ENCODE measurements around the gene ANXA3.

ANXA3 gene

DNA sequence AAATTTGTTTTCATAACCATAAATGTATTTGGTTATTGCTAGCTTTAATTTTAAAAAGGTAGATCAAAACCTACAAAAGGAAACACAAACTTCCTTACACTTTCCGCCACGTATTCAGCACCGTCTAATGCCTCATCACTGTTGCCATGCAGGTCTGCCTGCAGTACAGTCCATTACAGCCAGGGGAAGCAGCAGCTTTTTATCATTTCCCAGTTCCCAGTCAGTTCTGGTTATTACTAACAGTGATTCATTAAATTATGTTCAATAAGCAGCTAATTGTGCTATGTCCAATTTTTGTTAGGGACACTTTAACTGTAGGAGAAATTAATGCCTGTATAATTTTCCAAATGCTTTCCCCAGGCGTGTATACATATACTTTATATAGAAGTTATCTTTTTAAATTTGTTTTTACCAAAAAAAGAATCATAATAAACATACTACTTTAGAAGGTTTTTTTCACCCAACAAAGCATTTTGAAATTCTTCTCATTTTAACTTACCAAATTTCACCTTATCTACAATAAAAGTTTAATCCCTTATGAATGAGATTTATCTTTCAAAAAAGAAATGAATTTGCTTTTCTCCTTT is 93.3 kb downstream of the ANXA3 start:
- peak; percentile 3 for DNase-seq (ENCODE audit: low read depth)

- DNase-seq (ENCODE audit: low read depth), result no peak
Observed at GRCh38 chr4:78645853-78646757, 94.5 kb downstream of the ANXA3 start.

DNA sequence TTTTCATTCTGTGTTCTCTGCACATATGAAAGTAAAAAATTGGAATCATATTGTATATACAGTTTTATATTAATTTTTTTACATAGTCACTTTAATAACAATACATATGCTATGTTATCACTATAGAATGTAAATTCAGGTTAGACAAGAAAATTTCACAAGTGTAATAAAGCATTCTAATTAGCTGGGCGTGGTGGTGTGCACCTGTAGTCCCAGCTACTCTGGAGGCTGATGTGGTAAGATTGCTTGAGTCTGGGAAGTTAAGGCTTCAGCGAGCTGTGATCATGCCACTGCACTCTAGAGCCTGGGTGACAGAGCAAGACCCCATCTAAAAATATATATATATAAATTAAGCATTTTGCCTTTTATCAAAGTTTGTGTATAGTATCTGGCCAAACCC is 95.7 kb downstream of the ANXA3 start:
- no peak for DNase-seq (ENCODE audit: low read depth)

GRCh38 chr4:78648640-78649363 is 97.2 kb downstream of the ANXA3 start:
- DNase-seq (ENCODE audit: low read depth), result no peak

- no peak for DNase-seq (ENCODE audit: low read depth)
Observed at GRCh38 chr4:78650106-78651024, 98.8 kb downstream of the ANXA3 start.

DNA sequence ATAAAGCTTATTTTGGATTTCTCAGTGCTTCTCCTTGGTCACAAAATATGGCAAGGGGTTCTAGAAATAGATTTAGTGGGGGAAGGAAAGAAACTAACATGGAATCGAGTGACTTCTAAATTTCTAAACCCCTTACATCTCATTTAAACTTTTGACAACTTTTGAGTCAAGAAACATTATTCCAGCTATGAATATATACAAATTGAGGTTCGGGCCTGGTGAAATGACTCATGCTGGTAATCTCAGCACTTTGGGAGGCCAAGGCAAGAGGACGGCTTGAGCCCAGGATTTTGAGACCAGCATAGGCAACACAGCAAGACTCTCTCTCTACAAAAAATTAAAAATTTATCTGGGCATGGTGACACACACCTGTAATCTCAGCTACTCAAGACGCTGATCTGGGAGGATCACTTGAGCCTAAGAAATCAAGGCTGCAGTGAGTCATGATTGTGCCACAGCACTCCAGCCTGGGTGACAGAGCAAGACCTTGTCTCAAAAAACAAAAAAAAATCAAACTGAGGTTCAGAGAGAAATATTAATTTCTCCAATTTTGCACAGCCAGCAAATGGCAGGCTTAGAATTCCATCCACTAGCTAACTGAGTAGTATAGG is 99.8 kb downstream of the ANXA3 start:
- DNase-seq (ENCODE audit: low read depth), result no peak

DNA sequence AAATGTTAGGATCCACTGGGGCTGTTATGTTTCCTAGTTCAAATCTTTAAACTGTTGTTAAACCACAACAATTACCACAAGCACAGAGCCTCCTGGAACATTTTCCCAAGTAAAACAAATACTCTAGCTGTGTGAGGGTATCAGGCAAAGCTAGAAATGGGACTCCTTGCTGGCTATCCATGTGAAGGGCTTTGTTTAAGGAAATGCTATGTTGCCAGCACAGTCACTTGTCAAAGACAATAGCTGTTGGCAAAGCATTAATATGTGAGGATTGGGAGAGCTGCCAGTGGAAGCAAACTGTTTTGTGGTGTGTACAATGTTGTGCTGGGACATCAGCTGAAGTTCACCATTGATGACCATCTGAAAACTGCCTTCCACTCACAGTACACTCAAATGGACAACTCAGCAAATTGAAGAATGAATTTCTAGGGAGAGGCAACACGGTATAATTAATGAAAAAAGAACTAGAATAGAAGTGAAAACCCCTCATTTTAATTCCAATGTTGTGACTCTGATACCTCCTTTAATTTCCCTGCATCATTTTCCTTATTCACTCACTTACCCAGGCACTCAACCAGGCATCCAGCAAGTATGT is 100.8 kb downstream of the ANXA3 start:
- DNase-seq (ENCODE audit: low read depth), result no peak

DNA sequence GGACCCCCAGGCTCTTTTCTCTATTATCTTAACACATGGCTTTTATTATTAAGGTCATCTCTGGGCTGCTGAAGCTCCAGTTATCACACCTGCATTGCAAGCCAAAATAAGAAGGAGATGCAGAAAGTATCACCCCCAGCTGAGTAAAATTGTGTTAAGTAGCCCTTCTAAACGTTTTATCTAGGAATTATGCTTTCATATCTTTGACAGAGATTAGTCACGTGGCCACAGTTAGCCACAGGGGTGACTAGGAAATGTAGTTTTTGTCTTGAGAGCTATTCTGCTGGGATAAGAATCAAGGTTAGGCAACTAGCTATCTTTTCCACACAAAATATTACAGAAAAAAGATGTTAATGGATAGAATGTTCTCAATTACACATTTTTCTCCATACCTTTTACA is 102.1 kb downstream of the ANXA3 start:
- no peak for DNase-seq (ENCODE audit: low read depth)

- DNase-seq (ENCODE audit: low read depth), result no peak
Observed at GRCh38 chr4:78654807-78655206, 103.2 kb downstream of the ANXA3 start.

DNA sequence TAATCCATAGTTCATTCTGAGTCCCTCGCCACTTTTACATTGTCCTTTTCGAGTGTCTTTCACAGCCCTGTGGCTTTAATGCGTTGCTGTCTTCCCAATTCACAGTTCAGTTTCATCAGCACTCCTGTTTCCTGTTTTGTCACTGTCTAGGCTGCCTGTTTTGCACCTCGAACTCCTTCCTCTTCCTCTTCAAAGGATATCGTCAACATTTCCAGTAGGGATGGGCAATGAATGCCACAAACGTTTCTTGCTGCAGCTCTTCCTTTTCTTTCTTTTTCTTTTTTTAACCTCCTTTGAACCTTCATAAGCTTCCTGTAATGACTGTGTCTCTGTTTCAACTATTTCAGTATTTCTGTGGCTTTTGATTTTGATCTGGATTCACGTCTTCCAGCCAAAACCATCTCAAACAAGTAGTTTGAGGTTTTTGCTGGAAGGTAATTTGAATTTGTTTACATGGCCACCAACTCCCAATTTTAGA is 105.4 kb downstream of the ANXA3 start:
- DNase-seq (ENCODE audit: low read depth), result no peak

- DNase-seq (ENCODE audit: low read depth), result no peak
Observed at GRCh38 chr4:78659264-78659663, 107.7 kb downstream of the ANXA3 start.

GRCh38 chr4:78659665-78660064 is 108.1 kb downstream of the ANXA3 start:
- no peak for DNase-seq (ENCODE audit: low read depth)
